ENCODE data around the gene MAST1.
"Not testable (repeated sequence)": the region's sequence is repeated elsewhere in the genome, so short reads cannot be mapped to it uniquely, and the experiment has no call there.

Gene MAST1

GRCh38 chr19:12815088-12815487 is 23.2 kb upstream of the MAST1 start:
- Histone ChIP-seq H2AFZ (no peak overlapping the region), H3K4me3 (ENCODE audit: low read depth, low read length) (no peak overlapping the region), H3K9ac (no peak overlapping the region), H3K4me2 (ENCODE audit: low read length) (no peak overlapping the region), H3K27ac (no peak overlapping the region), H3K27me3 (ENCODE audit: control insufficient read depth, insufficient read depth, low read length) (no peaks in the 10 kb centered on the region), H3K79me2 (no peaks in the 10 kb centered on the region), H3K4me1 (no peaks in the 10 kb centered on the region), H3K9me3 (ENCODE audit: control insufficient read depth, low read length) (no peaks in the 10 kb centered on the region), H3K36me3 (ENCODE audit: control insufficient read depth, insufficient read depth, low read length) (no peaks in the 10 kb centered on the region)
- TF ChIP-seq, protein P1, sequence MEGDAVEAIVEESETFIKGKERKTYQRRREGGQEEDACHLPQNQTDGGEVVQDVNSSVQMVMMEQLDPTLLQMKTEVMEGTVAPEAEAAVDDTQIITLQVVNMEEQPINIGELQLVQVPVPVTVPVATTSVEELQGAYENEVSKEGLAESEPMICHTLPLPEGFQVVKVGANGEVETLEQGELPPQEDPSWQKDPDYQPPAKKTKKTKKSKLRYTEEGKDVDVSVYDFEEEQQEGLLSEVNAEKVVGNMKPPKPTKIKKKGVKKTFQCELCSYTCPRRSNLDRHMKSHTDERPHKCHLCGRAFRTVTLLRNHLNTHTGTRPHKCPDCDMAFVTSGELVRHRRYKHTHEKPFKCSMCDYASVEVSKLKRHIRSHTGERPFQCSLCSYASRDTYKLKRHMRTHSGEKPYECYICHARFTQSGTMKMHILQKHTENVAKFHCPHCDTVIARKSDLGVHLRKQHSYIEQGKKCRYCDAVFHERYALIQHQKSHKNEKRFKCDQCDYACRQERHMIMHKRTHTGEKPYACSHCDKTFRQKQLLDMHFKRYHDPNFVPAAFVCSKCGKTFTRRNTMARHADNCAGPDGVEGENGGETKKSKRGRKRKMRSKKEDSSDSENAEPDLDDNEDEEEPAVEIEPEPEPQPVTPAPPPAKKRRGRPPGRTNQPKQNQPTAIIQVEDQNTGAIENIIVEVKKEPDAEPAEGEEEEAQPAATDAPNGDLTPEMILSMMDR (IDR thresholded peaks at IDR 0.05), result no peak

DNA sequence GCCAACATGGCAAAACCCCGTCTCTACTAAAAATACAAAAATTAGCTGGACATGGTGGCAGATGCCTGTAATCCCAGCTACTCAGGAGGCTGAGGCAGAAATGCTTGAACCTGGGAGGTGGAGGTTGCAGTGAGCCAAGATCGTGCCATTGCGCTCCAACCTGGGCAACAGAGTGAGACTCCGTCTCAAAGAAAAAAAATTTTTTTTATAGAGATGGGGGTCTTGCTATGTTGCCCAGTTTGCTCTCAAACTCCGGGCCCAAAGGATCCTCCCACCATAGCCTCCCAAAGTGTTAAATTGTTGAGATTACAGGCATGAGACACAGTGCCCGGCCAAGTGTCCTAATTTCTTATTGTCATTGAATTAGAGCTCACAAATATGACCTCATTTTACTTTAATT is 21.1 kb upstream of the MAST1 start:
- not testable (repeated sequence) for H3K9me3 ChIP-seq (ENCODE audit: control insufficient read depth, low read length); H3K4me1 ChIP-seq; H3K4me2 ChIP-seq (ENCODE audit: low read length); H3K36me3 ChIP-seq (ENCODE audit: control insufficient read depth, insufficient read depth, low read length); H3K79me2 ChIP-seq; H3K27me3 ChIP-seq (ENCODE audit: control insufficient read depth, insufficient read depth, low read length); H3K27ac ChIP-seq; H2AFZ ChIP-seq; H3K4me3 ChIP-seq (ENCODE audit: low read depth, low read length); H3K9ac ChIP-seq

DNA sequence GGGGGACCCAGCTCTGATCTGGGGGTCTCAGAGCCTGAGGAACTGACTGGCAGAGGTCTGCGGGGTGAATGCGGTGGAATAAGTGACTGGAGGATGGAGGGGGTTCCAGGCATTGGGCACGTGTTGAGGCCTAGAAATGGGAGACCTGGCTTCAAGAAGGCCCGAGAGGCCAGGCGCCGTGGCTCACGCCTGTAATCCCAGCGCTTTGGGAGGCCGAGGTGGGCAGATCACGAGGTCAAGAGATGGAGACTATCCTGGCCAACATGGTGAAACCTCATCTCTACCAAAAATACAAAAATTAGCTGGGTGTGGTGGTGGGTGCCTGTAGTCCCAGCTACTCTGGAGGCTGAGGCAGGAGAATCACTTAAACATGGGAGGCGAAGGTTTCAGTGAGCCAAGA is 20.5 kb upstream of the MAST1 start:
- H3K4me1 ChIP-seq; H3K79me2 ChIP-seq; H3K9me3 ChIP-seq (ENCODE audit: control insufficient read depth, low read length); H3K9ac ChIP-seq; H3K36me3 ChIP-seq (ENCODE audit: control insufficient read depth, insufficient read depth, low read length); H3K4me2 ChIP-seq (ENCODE audit: low read length); H2AFZ ChIP-seq; H3K27ac ChIP-seq; H3K4me3 ChIP-seq (ENCODE audit: low read depth, low read length); H3K27me3 ChIP-seq (ENCODE audit: control insufficient read depth, insufficient read depth, low read length): not testable (repeated sequence)

- H3K9me3 ChIP-seq (ENCODE audit: control insufficient read depth, low read length), result no peaks in the 10 kb centered on the region
- TF ChIP-seq, protein P1 (IDR thresholded peaks at IDR 0.05), result no peak
- H3K36me3 ChIP-seq (ENCODE audit: control insufficient read depth, insufficient read depth, low read length), result no peaks in the 10 kb centered on the region
- no peak overlapping the region for H2AFZ ChIP-seq
- H3K4me3 ChIP-seq (ENCODE audit: low read depth, low read length), result no peak overlapping the region
- no peaks in the 10 kb centered on the region for H3K27me3 ChIP-seq (ENCODE audit: control insufficient read depth, insufficient read depth, low read length)
- no peak overlapping the region for H3K4me2 ChIP-seq (ENCODE audit: low read length)
- no peak overlapping the region for H3K9ac ChIP-seq
- H3K4me1 ChIP-seq, result no peaks in the 10 kb centered on the region
- H3K79me2 ChIP-seq, result no peaks in the 10 kb centered on the region
- no peak overlapping the region for H3K27ac ChIP-seq
These were observed 16.6 kb upstream of the MAST1 start for GRCh38 chr19:12821761-12822160.

GRCh38 chr19:12825254-12826131 is 12.8 kb upstream of the MAST1 start:
- Histone ChIP-seq H3K4me2 (ENCODE audit: low read length) (no peak overlapping the region), H3K27ac (no peak overlapping the region), H3K4me3 (ENCODE audit: low read depth, low read length) (no peak overlapping the region), H3K79me2 (no peaks in the 10 kb centered on the region), H3K36me3 (ENCODE audit: control insufficient read depth, insufficient read depth, low read length) (no peaks in the 10 kb centered on the region), H3K9ac (no peak overlapping the region), H2AFZ (peak overlapping the region; percentile 57), H3K9me3 (ENCODE audit: control insufficient read depth, low read length) (no peaks in the 10 kb centered on the region), H3K4me1 (peaks cover 10% of the 10 kb centered on the region), H3K27me3 (ENCODE audit: control insufficient read depth, insufficient read depth, low read length) (no peaks in the 10 kb centered on the region)
- TF ChIP-seq, protein P1 (IDR thresholded peaks at IDR 0.05), result peak; percentile 28

Measured in parathyroid adenoma (tissue), 2 donors.